Measurements from ENCODE around the gene ZIC1.

DNA sequence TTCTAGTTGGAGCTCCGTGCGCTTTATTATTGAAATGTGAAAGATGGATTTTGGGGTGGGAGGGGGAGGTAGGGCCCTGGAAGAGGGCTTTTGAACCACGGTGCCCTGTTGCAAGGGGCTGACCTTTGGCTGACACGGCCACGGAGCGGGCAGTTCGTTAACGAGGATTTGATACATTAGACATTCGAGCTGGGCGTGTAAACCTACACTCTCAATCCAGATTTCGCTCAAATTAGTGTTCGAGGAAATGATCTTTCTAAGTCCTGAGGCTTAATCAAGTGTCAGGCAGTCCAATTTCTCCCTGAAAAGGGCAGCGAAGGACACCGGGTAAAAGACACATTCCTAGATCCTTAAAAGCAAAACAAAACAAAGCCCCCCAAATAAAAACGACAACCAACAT lies 13.0 kb downstream of the ZIC1 start:
- TF ChIP-seq, protein P1, sequence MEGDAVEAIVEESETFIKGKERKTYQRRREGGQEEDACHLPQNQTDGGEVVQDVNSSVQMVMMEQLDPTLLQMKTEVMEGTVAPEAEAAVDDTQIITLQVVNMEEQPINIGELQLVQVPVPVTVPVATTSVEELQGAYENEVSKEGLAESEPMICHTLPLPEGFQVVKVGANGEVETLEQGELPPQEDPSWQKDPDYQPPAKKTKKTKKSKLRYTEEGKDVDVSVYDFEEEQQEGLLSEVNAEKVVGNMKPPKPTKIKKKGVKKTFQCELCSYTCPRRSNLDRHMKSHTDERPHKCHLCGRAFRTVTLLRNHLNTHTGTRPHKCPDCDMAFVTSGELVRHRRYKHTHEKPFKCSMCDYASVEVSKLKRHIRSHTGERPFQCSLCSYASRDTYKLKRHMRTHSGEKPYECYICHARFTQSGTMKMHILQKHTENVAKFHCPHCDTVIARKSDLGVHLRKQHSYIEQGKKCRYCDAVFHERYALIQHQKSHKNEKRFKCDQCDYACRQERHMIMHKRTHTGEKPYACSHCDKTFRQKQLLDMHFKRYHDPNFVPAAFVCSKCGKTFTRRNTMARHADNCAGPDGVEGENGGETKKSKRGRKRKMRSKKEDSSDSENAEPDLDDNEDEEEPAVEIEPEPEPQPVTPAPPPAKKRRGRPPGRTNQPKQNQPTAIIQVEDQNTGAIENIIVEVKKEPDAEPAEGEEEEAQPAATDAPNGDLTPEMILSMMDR (IDR thresholded peaks at IDR 0.05), result no peak
- no peak for TF ChIP-seq ZFX (IDR thresholded peaks at IDR 0.05; ENCODE audit: borderline replicate concordance)
